SK-N-SH (cell line): ENCODE data around the gene RUVBL2. TPM values are rescaled to one million over a fixed set of nuclear protein-coding genes. Genes with fewer than 3 reads are reported as not detected.

Experiments
- CTCF ChIA-PET: fragments of 300-600, 350-600 bp; formaldehyde crosslinking; extraction: SDS; loops from one replicate; lab custom pipeline; 2021; lab: Yijun Ruan, JAX
- POLR2A ChIA-PET: fragments of 350-600 bp; sonication (Branson Sonifier 250); formaldehyde crosslinking; extraction: SDS; loops from one replicate; lab custom pipeline; 2020; ENCODE audit warnings: antibody characterized with exemption, inconsistent platforms; lab: Yijun Ruan, JAX
- DNase-seq: peaks from one replicate; pipeline ENCODE4 v3.0.0; 2012
- H2AFZ ChIP-seq: fragments of 200-600 bp; sonication (generic); 2 replicates; pipeline ENCODE4 v1.8.1; 2016; ENCODE audit warnings: antibody characterized with exemption, mild to moderate bottlenecking, low read depth
- H3F3A ChIP-seq: fragments of 200-600 bp; sonication (generic); replicated peaks from 2 replicates; pipeline ENCODE3; 2016; ENCODE audit warnings: antibody characterized with exemption, mild to moderate bottlenecking; ENCODE audit not compliant: insufficient read depth
- H3K27ac ChIP-seq, 2 experiments: fragments of 200-500 bp in 1 of 2; fragments of 200-600 bp in 1 of 2; sonication (Bioruptor generic) in 1 of 2; sonication (generic), shearing (Covaris generic) in 1 of 2; 2 replicates each; pipeline versions ENCODE4 v1.5.1 to v1.6.1; 2014 to 2016; ENCODE audit warnings: low read depth in 2 of 2, inconsistent platforms in 1 of 2, low read length in 1 of 2, mild to moderate bottlenecking in 1 of 2, mixed read lengths in 1 of 2
- H3K27me3 ChIP-seq: fragments of 200-600 bp; sonication (generic), shearing (Covaris generic); 2 replicates; pipeline ENCODE4 v1.6.1; 2016; ENCODE audit warnings: mixed run types; ENCODE audit not compliant: insufficient read depth
- H3K36me3 ChIP-seq, 2 experiments: fragments of 200-500 bp in 1 of 2; fragments of 200-600 bp in 1 of 2; sonication (Bioruptor generic) in 1 of 2; sonication (generic) in 1 of 2; replicated peaks in 1 of 2; 2 replicates each; pipeline versions ENCODE3 to v1.5.1; 2014 to 2016; ENCODE audit warnings: low read length in 1 of 2, mild to moderate bottlenecking in 1 of 2; ENCODE audit not compliant: insufficient read depth in 2 of 2, control insufficient read depth in 1 of 2
- H3K4me1 ChIP-seq, 2 experiments: fragments of 200-500 bp in 1 of 2; fragments of 200-600 bp in 1 of 2; sonication (Bioruptor generic) in 1 of 2; sonication (generic), shearing (Covaris generic) in 1 of 2; 2 replicates each; pipeline versions ENCODE4 v1.5.1 to v1.6.1; 2014 to 2016; ENCODE audit warnings: low read depth in 1 of 2, low read length in 1 of 2, mixed run types in 1 of 2; ENCODE audit not compliant: insufficient read depth in 2 of 2, control insufficient read depth in 1 of 2
- H3K4me2 ChIP-seq: fragments of 200-600 bp; sonication (generic), shearing (Covaris generic); 2 replicates; pipeline ENCODE4 v1.6.1; 2017; ENCODE audit warnings: mixed run types
- H3K4me3 ChIP-seq, 2 experiments: fragments of 200-500 bp in 1 of 2; fragments of 200-600 bp in 1 of 2; sonication (Bioruptor generic) in 1 of 2; sonication (generic), shearing (Covaris generic) in 1 of 2; 2 replicates each; pipeline versions ENCODE4 v1.5.1 to v1.8.1; 2014 to 2016; ENCODE audit warnings: low read depth in 2 of 2, inconsistent platforms in 1 of 2, low read length in 1 of 2, mild to moderate bottlenecking in 1 of 2, mixed read lengths in 1 of 2, moderate library complexity in 1 of 2
- H3K79me2 ChIP-seq: fragments of 200-600 bp; sonication (generic); 2 replicates; pipeline ENCODE4 v1.8.1; 2017; ENCODE audit warnings: mild to moderate bottlenecking; ENCODE audit not compliant: insufficient read depth
- H3K9ac ChIP-seq: fragments of 200-600 bp; sonication (generic); 2 replicates; pipeline ENCODE4 v1.6.1; 2017; ENCODE audit warnings: mixed run types
- H3K9me2 ChIP-seq: fragments of 200-600 bp; sonication (generic); 2 replicates; pipeline ENCODE4 v1.6.1; 2017; ENCODE audit warnings: mixed run types
- H3K9me3 ChIP-seq: fragments of 200-600 bp; sonication (generic); 2 replicates; pipeline ENCODE4 v1.6.1; 2017; ENCODE audit warnings: mixed run types, mild to moderate bottlenecking, moderate library complexity
- H4K20me1 ChIP-seq: fragments of 200-600 bp; sonication (generic); 2 replicates; pipeline ENCODE4 v1.6.1; 2017; ENCODE audit warnings: mild to moderate bottlenecking, mixed run types; ENCODE audit not compliant: insufficient read depth
- FOSL2 ChIP-seq: IDR thresholded peaks from 2 replicates; pipeline ENCODE4 v1.4.0; 2012; ENCODE audit warnings: low read depth, mild to moderate bottlenecking, moderate library complexity, borderline replicate concordance
- FOXJ3 ChIP-seq: sonication (generic); formaldehyde crosslinking; IDR thresholded peaks from 2 replicates; pipeline ENCODE4 v1.5.1; 2020; ENCODE audit warnings: mild to moderate bottlenecking, missing genetic modification reagents
- FOXM1 ChIP-seq: IDR thresholded peaks from 2 replicates; pipeline ENCODE4 v1.4.0; 2012; ENCODE audit warnings: low read depth, mild to moderate bottlenecking
- JUND ChIP-seq: IDR thresholded peaks from 2 replicates; pipeline ENCODE4 v1.4.0; 2012
- MEF2A ChIP-seq: IDR thresholded peaks from 2 replicates; pipeline ENCODE4 v1.4.0; 2012; ENCODE audit warnings: low read depth, borderline replicate concordance
- NFIC ChIP-seq: IDR thresholded peaks from 2 replicates; pipeline ENCODE4 v1.4.0; 2012; ENCODE audit warnings: borderline replicate concordance
- NRF1 ChIP-seq: IDR thresholded peaks from 2 replicates; pipeline ENCODE4 v1.6.1; 2012; ENCODE audit warnings: low read depth, mild to moderate bottlenecking, low read length
- RAD21 ChIP-seq: IDR thresholded peaks from 2 replicates; pipeline ENCODE4 v1.6.1; 2012; ENCODE audit warnings: mild to moderate bottlenecking, low read length
- RXRA ChIP-seq: IDR thresholded peaks from 2 replicates; pipeline ENCODE4 v1.4.0; 2012; ENCODE audit warnings: low read depth, mild to moderate bottlenecking, borderline replicate concordance
- SMC3 ChIP-seq: IDR thresholded peaks from 2 replicates; pipeline ENCODE4 v1.6.1; 2012; ENCODE audit warnings: low read depth, low read length, improper control_type of control experiment
- TCF12 ChIP-seq: IDR thresholded peaks from 2 replicates; pipeline ENCODE4 v1.4.0; 2012
- TEAD4 ChIP-seq: IDR thresholded peaks from 2 replicates; pipeline ENCODE4 v1.4.0; 2012; ENCODE audit warnings: mild to moderate bottlenecking, borderline replicate concordance; ENCODE audit not compliant: insufficient read depth
- WGBS: methylation state at CpG from one replicate; pipeline ENCODE4 v1.1.6; 2017; ENCODE audit warnings: low lambda C conversion rate; 5-methylcytosine and 5-hydroxymethylcytosine counted together
- polyA plus RNA-seq, 3 experiments: library from polyadenylated mRNA; depleted of rRNA; stranded (reverse); fragments of >200 nt; gene quantifications; 2 replicates each; pipeline ENCODE4 v1.2.3, GENCODE V29; 2012
- TF ChIP-seq, protein P1 (sequence below): IDR thresholded peaks from 2 replicates; pipeline ENCODE4 v1.4.0; 2012; ENCODE audit warnings: low read depth, borderline replicate concordance
- TF ChIP-seq, protein P2 (sequence below): IDR thresholded peaks from 2 replicates; pipeline ENCODE4; 2012
- TF ChIP-seq, protein P3 (sequence below): fragments of 200-600 bp; sonication (generic); IDR thresholded peaks from 2 replicates; pipeline ENCODE4 v1.6.1; 2017; ENCODE audit warnings: antibody characterized with exemption, mild to moderate bottlenecking, moderate library complexity
- TF ChIP-seq, protein P4 (sequence below): IDR thresholded peaks from 2 replicates; pipeline ENCODE4 v1.4.0; 2012; ENCODE audit warnings: low read depth
- TF ChIP-seq, protein P5 (sequence below): fragments of 150-350 bp; IDR thresholded peaks from 2 replicates; pipeline ENCODE4 v1.6.1; 2016; ENCODE audit warnings: mild to moderate bottlenecking, low read depth, low read length
- TF ChIP-seq, protein P6 (sequence below): IDR thresholded peaks from 2 replicates; pipeline ENCODE4 v1.6.1; 2012; ENCODE audit warnings: mild to moderate bottlenecking, low read depth, low read length, moderate library complexity

RUVBL2 gene
- polyA plus RNA-seq, 1 of the 3 experiments (the other 2 are of a cell fraction) = 459 TPM

DNA sequence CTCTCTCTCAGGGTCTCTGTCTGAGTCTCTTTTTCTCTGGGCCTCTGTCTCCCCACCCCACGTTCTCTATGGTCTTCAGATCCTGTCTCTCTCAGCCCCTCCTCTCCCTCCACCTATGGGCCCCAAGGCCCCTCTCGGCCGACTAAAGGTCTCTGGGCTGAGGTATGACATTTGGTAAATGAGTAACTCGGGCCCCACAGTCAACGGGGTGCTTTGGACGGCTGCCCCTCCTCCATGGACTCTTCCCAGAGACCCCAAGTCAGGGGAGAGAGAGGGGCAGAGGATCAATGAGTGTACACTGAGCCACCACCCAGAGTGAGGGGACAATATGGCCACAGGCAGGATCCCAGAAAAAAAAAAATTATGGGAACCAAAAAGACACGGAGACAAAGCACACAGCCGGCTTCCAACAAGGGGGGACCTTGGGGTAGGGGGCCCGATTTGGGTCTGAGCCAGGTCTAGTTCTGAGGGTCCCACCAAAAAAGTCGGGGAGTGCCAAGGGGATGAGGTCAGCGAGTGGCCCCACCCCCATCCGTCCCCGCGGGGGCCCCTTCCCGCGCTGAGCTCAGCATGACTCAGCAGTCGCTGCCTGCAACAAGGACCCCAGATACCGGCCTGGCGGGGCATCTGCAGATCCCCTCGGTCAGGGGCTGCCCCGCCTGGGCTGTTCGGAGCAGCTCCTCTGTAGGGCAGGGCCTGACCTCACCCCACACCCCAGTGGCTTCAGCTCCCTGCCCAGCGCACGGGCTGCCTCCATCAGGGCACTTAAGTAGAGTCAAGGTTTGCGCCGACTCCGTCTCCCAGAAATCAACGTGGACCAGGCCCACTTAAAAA is 30.1 kb upstream of the RUVBL2 start:
- Histone ChIP-seq H2AFZ (no peak overlapping the region), H3K4me3 (no peak overlapping the region)
- CTCF ChIA-PET = interaction anchor here (1.1 kb wide), 1 partner anchor 36 kb away, joined by 3 read pairs; no protein-coding TSS in a partner anchor

More for the DNA sequence above, 30.1 kb upstream of the RUVBL2 start:
- no peaks in the 10 kb centered on the region for H3K9me3 ChIP-seq
- H3K27me3 ChIP-seq = no peaks in the 10 kb centered on the region
- POLR2A ChIA-PET = no interaction called here
- peaks cover 17 to 26% of the 10 kb centered on the region in 2 experiments; a peak in 3 of 4 replicates for H3K4me1 ChIP-seq
- peaks cover 18% of the 10 kb centered on the region for H4K20me1 ChIP-seq
- H3F3A ChIP-seq = peaks cover 54% of the 10 kb centered on the region
- H3K36me3 ChIP-seq = peaks cover 11 to 23% of the 10 kb centered on the region in 2 experiments
- peak overlapping the region; percentile 62 to 77 for H3K27ac ChIP-seq
- H3K4me2 ChIP-seq = peak overlapping the region; percentile 56; the same call in 1 of the 2 replicates
- 53% methylated on average over 14 of the region's 28 CpGs for WGBS
- peaks cover 22% of the 10 kb centered on the region for H3K79me2 ChIP-seq
- TF ChIP-seq FOXJ3 (CRISPR knock-in tag) (no peak), NRF1 (no peak), FOXM1 (no peak), TCF12 (peak; percentile 29; the same call in 1 of the 2 replicates), FOSL2 (peak; percentile 79; the same call in 1 of the 2 replicates), TEAD4 (0 out of 2 replicates have a peak, but pooled peaks have one; percentile 46), SMC3 (no peak), MEF2A (no peak), RAD21 (no peak), RXRA (no peak), JUND (peak; percentile 72), NFIC (peak; percentile 51; the same call in 1 of the 2 replicates)
- TF ChIP-seq, protein P1, sequence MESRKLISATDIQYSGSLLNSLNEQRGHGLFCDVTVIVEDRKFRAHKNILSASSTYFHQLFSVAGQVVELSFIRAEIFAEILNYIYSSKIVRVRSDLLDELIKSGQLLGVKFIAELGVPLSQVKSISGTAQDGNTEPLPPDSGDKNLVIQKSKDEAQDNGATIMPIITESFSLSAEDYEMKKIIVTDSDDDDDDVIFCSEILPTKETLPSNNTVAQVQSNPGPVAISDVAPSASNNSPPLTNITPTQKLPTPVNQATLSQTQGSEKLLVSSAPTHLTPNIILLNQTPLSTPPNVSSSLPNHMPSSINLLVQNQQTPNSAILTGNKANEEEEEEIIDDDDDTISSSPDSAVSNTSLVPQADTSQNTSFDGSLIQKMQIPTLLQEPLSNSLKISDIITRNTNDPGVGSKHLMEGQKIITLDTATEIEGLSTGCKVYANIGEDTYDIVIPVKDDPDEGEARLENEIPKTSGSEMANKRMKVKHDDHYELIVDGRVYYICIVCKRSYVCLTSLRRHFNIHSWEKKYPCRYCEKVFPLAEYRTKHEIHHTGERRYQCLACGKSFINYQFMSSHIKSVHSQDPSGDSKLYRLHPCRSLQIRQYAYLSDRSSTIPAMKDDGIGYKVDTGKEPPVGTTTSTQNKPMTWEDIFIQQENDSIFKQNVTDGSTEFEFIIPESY = no peak
- TF ChIP-seq, protein P2, sequence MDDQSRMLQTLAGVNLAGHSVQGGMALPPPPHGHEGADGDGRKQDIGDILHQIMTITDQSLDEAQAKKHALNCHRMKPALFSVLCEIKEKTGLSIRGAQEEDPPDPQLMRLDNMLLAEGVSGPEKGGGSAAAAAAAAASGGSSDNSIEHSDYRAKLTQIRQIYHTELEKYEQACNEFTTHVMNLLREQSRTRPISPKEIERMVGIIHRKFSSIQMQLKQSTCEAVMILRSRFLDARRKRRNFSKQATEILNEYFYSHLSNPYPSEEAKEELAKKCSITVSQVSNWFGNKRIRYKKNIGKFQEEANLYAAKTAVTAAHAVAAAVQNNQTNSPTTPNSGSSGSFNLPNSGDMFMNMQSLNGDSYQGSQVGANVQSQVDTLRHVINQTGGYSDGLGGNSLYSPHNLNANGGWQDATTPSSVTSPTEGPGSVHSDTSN = peak; percentile 48
- TF ChIP-seq, protein P3, sequence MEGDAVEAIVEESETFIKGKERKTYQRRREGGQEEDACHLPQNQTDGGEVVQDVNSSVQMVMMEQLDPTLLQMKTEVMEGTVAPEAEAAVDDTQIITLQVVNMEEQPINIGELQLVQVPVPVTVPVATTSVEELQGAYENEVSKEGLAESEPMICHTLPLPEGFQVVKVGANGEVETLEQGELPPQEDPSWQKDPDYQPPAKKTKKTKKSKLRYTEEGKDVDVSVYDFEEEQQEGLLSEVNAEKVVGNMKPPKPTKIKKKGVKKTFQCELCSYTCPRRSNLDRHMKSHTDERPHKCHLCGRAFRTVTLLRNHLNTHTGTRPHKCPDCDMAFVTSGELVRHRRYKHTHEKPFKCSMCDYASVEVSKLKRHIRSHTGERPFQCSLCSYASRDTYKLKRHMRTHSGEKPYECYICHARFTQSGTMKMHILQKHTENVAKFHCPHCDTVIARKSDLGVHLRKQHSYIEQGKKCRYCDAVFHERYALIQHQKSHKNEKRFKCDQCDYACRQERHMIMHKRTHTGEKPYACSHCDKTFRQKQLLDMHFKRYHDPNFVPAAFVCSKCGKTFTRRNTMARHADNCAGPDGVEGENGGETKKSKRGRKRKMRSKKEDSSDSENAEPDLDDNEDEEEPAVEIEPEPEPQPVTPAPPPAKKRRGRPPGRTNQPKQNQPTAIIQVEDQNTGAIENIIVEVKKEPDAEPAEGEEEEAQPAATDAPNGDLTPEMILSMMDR = no peak
- TF ChIP-seq, protein P4, sequence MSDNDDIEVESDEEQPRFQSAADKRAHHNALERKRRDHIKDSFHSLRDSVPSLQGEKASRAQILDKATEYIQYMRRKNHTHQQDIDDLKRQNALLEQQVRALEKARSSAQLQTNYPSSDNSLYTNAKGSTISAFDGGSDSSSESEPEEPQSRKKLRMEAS = no peak
- TF ChIP-seq, protein P5, sequence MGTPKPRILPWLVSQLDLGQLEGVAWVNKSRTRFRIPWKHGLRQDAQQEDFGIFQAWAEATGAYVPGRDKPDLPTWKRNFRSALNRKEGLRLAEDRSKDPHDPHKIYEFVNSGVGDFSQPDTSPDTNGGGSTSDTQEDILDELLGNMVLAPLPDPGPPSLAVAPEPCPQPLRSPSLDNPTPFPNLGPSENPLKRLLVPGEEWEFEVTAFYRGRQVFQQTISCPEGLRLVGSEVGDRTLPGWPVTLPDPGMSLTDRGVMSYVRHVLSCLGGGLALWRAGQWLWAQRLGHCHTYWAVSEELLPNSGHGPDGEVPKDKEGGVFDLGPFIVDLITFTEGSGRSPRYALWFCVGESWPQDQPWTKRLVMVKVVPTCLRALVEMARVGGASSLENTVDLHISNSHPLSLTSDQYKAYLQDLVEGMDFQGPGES = no peak
- TF ChIP-seq, protein P6, sequence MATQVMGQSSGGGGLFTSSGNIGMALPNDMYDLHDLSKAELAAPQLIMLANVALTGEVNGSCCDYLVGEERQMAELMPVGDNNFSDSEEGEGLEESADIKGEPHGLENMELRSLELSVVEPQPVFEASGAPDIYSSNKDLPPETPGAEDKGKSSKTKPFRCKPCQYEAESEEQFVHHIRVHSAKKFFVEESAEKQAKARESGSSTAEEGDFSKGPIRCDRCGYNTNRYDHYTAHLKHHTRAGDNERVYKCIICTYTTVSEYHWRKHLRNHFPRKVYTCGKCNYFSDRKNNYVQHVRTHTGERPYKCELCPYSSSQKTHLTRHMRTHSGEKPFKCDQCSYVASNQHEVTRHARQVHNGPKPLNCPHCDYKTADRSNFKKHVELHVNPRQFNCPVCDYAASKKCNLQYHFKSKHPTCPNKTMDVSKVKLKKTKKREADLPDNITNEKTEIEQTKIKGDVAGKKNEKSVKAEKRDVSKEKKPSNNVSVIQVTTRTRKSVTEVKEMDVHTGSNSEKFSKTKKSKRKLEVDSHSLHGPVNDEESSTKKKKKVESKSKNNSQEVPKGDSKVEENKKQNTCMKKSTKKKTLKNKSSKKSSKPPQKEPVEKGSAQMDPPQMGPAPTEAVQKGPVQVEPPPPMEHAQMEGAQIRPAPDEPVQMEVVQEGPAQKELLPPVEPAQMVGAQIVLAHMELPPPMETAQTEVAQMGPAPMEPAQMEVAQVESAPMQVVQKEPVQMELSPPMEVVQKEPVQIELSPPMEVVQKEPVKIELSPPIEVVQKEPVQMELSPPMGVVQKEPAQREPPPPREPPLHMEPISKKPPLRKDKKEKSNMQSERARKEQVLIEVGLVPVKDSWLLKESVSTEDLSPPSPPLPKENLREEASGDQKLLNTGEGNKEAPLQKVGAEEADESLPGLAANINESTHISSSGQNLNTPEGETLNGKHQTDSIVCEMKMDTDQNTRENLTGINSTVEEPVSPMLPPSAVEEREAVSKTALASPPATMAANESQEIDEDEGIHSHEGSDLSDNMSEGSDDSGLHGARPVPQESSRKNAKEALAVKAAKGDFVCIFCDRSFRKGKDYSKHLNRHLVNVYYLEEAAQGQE = no peak; the same call in 1 of the 2 replicates
- TF ChIP-seq, all 33 proteins: peak for 6
- Histone ChIP-seq H3K9ac (peak overlapping the region; percentile 41), H3K9me2 (no peaks in the 10 kb centered on the region)
- no peak for DNase-seq
